Ovary (tissue), 3 donors: Measurements from ENCODE around the gene CNTNAP5.

Source experiments
- CTCF ChIP-seq, 3 donors: fragments of 450-650 bp in 2 of 3; fragments of 200-600 bp in 1 of 3; IDR thresholded peaks; one replicate each; pipeline versions ENCODE4 v1.5.1 to v1.8.0; 2016 to 2022; ENCODE audit warnings: antibody characterized with exemption in 3 of 3, mild to moderate bottlenecking in 1 of 3
- EP300 ChIP-seq: sonication (generic); formaldehyde crosslinking; IDR thresholded peaks from one replicate; pipeline ENCODE4 v1.6.1; 2017; ENCODE audit warnings: antibody characterized with exemption
- POLR2A ChIP-seq: fragments of 450-650 bp; IDR thresholded peaks from one replicate; pipeline ENCODE4 v1.6.1; 2017; ENCODE audit warnings: antibody characterized with exemption, mild to moderate bottlenecking, moderate library complexity
- donor health status: DM: no; HTN: no; CAD: no.

GRCh38 chr2:124874676-124875075, 849.6 kb downstream of the CNTNAP5 start:
- no peak for TF ChIP-seq CTCF (IDR thresholded peaks at IDR 0.05)
- no peak for TF ChIP-seq POLR2A
- no peak for TF ChIP-seq EP300
